Ascending aorta (tissue), 2 donors: ENCODE measurements around the gene NANOS3. TPM values are rescaled to one million over a fixed set of nuclear protein-coding genes. Genes with fewer than 3 reads are reported as not detected.

Experiments
- DNase-seq, 2 donors: peaks; one replicate each; pipeline ENCODE4 v3.0.0-alpha.2; 2019; ENCODE audit warnings: low spot score in 2 of 2
- H3K27ac ChIP-seq, 2 donors: fragments of 200-600 bp; sonication (generic); one replicate each; pipeline ENCODE4 v1.5.1; 2016 to 2017; ENCODE audit warnings: mild to moderate bottlenecking in 1 of 2
- H3K27me3 ChIP-seq: fragments of 200-600 bp; sonication (generic); one replicate; pipeline ENCODE4 v1.5.1; 2017
- H3K36me3 ChIP-seq, 2 donors: fragments of 200-600 bp; sonication (generic); one replicate each; pipeline ENCODE4 v1.5.1; 2016
- H3K4me1 ChIP-seq, 2 donors: fragments of 200-600 bp; sonication (generic); one replicate each; pipeline ENCODE4 v1.5.1; 2016 to 2017; ENCODE audit warnings: mild to moderate bottlenecking in 1 of 2
- H3K4me3 ChIP-seq, 2 donors: fragments of 200-600 bp; sonication (generic); one replicate each; pipeline ENCODE4 v1.5.1; 2016 to 2017; ENCODE audit warnings: mild to moderate bottlenecking in 1 of 2
- H3K9me3 ChIP-seq, 2 donors: fragments of 200-600 bp; sonication (generic); one replicate each; pipeline ENCODE4 v1.5.1; 2016
- intact Hi-C: fragments of 100-400 bp; cut with DNase I; formaldehyde crosslinking; loops from one replicate; pipeline ENCODE4 v1.15.1; 2023
- total RNA-seq: library from RNA; depleted of rRNA; stranded (reverse); fragments of >200 nt; gene quantifications from one replicate; pipeline ENCODE4 v1.1.0, GENCODE V29; 2016
- TF ChIP-seq, protein P1 (sequence below), 3 experiments: fragments of 200-600 bp in 2 of 3; fragments of 450-650 bp in 1 of 3; sonication (generic) in 2 of 3; IDR thresholded peaks; one replicate each; pipeline ENCODE4 v1.5.1; 2016 to 2019; ENCODE audit warnings: antibody characterized with exemption in 3 of 3, mild to moderate bottlenecking in 1 of 3, moderate library complexity in 1 of 3

NANOS3 gene
- total RNA-seq, 1 donor from 2014 or later, result not detected

DNA sequence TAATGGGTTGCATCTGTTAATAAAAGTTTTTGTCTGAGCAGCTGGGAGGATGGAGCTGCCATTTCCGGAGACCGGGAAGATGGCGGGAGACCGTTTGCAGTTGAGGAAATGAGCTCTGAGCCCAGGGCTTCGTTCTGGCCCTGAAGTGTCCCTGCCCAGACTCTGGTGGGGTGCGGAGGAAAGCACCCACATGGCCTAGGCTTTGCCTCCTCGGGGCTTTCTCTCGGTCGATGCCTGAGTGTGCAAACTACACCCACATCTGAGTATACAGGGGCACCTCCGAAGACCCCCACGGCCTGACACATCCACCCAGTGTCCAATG, 15.6 kb upstream of the NANOS3 start:
- peak overlapping the region; percentile 82 to 89 for H3K27ac ChIP-seq

DNA sequence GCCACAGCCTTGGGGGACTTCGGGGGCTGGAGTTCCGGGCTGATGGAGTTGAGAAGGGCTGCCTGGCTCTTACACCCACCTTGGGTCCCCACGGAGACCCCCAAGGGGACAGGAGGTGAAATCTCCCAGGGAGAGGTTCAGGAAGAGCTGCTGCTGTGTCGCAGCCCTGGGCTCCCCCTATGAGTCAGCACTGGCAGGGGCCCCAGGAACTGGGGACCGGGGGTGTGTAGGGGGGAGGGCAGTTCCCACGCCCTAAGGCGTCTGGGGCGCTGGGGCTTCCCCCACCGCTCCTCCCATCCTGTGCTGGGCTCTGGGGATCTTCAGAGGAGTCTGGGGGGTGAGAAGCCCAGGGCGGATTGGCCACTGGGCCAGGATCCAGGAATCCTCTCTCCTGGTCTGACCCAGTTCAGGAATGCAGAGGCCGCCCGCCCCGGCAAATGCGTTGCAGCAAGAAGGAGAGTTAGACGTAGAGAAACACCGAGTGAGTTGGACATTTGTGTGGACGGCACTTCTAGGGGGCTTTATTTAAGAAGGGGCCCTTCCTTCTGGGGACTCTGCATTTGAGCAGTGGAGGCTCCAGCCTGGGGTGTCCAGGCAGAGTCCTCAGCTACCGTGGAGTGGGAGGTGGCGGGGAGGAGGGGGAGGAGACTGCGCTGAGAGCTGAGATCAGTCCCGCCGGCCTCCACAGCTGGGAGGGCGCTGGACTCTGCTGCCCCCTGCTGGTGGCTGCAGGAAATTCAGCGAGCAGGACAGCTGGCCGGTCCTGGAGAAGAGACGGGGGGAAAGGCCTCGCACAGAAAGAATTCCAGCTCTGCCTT, 15.0 kb upstream of the NANOS3 start:
- intact Hi-C loops, result loop anchor here (1.0 to 5.0 kb wide), 6 partner anchors 11 to 265 kb away; partner anchors contain the start of gene ZSWIM4
- peak overlapping the region; percentile 82 to 89 for H3K27ac ChIP-seq
- DNase-seq, result peak; percentile 76 to 96
- H3K4me3 ChIP-seq, result peak overlapping the region; percentile 51 to 60
- TF ChIP-seq, protein P1, sequence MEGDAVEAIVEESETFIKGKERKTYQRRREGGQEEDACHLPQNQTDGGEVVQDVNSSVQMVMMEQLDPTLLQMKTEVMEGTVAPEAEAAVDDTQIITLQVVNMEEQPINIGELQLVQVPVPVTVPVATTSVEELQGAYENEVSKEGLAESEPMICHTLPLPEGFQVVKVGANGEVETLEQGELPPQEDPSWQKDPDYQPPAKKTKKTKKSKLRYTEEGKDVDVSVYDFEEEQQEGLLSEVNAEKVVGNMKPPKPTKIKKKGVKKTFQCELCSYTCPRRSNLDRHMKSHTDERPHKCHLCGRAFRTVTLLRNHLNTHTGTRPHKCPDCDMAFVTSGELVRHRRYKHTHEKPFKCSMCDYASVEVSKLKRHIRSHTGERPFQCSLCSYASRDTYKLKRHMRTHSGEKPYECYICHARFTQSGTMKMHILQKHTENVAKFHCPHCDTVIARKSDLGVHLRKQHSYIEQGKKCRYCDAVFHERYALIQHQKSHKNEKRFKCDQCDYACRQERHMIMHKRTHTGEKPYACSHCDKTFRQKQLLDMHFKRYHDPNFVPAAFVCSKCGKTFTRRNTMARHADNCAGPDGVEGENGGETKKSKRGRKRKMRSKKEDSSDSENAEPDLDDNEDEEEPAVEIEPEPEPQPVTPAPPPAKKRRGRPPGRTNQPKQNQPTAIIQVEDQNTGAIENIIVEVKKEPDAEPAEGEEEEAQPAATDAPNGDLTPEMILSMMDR (IDR thresholded peaks at IDR 0.05), result peak; percentile 97 to 99 (median 97)
- H3K9me3 ChIP-seq, result no peaks in the 10 kb centered on the region
- no peaks in the 10 kb centered on the region for H3K36me3 ChIP-seq
- peaks cover 5 to 8% of the 10 kb centered on the region in 2 donors for H3K4me1 ChIP-seq
- H3K27me3 ChIP-seq, result no peaks in the 10 kb centered on the region

More for the DNA sequence above, 15.6 kb upstream of the NANOS3 start:
- H3K4me1 ChIP-seq, result peaks cover 5 to 8% of the 10 kb centered on the region in 2 donors
- H3K9me3 ChIP-seq, result no peaks in the 10 kb centered on the region
- TF ChIP-seq, protein P1 (IDR thresholded peaks at IDR 0.05), result no peak
- no peak for DNase-seq
- intact Hi-C loops, result loop anchor here (2.0 to 5.0 kb wide), 2 partner anchors 39 to 67 kb away; partner anchors contain the start of gene ZSWIM4
- peak overlapping the region; percentile 51 to 60 for H3K4me3 ChIP-seq
- no peaks in the 10 kb centered on the region for H3K36me3 ChIP-seq
- no peaks in the 10 kb centered on the region for H3K27me3 ChIP-seq

GRCh38 chr19:13864046-13864666, 12.8 kb upstream of the NANOS3 start:
- TF ChIP-seq, protein P1 (IDR thresholded peaks at IDR 0.05), result no peak
- no peaks in the 10 kb centered on the region for H3K27me3 ChIP-seq
- H3K36me3 ChIP-seq, result no peaks in the 10 kb centered on the region
- H3K4me3 ChIP-seq, result peak overlapping the region in 1 of 2 donors; percentile 85
- H3K9me3 ChIP-seq, result no peaks in the 10 kb centered on the region
- H3K27ac ChIP-seq, result peak overlapping the region; percentile 69 to 82
- no peak for DNase-seq
- intact Hi-C loops, result loop anchor here (1.0 to 5.0 kb wide), 2 partner anchors 42 to 82 kb away; no protein-coding TSS in a partner anchor
- H3K4me1 ChIP-seq, result peaks cover 5 to 8% of the 10 kb centered on the region in 2 donors

DNA sequence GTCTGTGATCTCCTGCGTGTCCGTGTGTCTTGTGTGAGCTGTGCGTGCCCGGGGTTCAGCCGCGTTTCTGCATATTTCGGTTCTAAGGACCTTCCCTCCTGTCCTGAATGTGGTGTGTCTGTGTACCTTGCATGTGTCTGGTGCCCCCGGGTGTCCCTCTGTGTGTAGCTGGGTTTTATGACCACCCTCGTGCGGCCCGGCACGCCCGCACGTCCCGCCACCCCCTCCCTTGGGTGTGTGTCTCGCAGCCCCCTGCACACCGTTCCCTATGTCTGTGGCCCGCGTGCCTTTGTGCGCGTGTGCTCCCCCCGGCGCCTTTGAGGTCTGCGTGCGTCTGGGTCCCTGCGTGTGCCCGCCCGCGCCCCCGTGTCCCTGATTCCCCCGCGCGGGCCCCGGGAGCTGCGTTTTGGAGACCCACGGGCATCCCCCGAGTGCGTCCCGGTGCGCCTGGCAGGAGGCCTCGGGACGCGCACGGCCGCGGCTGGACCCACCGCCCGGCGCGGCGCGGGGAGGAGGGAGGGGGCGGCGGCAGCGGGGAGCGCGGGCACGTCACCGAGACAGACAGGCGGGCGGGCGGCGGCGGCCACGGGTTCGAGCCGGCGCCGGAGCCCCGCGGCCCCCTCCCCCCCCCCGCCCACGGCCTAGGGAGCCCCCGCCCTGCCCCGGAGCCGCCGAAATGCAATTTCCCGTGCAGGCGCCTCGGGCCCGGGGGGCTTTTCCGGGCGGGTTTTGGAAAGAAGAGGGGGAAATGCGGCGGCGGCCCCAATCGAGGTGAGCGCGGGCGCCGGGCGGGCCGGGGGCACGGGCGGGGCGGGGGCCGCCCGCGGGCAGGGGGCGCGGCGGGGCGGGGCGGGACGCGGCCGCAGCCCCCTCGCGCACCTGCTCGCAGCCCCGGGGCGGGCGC, 12.0 kb upstream of the NANOS3 start:
- Histone ChIP-seq H3K36me3 (no peaks in the 10 kb centered on the region), H3K4me3 (peak overlapping the region; percentile 74 to 85), H3K27ac (peak overlapping the region; percentile 69 to 82), H3K27me3 (no peaks in the 10 kb centered on the region), H3K4me1 (peaks cover 5 to 8% of the 10 kb centered on the region in 2 donors), H3K9me3 (no peaks in the 10 kb centered on the region)
- TF ChIP-seq, protein P1 (IDR thresholded peaks at IDR 0.05), result no peak
- intact Hi-C loops, result loop anchor here (1.0 to 5.0 kb wide), 2 partner anchors 43 to 83 kb away; no protein-coding TSS in a partner anchor
- DNase-seq, result no peak
